A673 (cell line): Measurements from ENCODE around the gene OTOG. TPM values are rescaled to one million over a fixed set of nuclear protein-coding genes. Genes with fewer than 3 reads are reported as not detected.

Experiments used
- BruUV-seq: library from RNA; stranded (reverse); fragments of 400-500 nt; replicated peaks from 2 replicates; lab custom pipeline; 2021; lab: Mats Ljungman, UMichigan
- CTCF ChIA-PET: fragments of 300-600 bp; sonication (Branson Sonifier 250); formaldehyde crosslinking; loops from one replicate; lab custom pipeline; 2022; ENCODE audit warnings: antibody characterized with exemption; lab: Charles Lee
- POLR2A ChIA-PET: fragments of 300-600 bp; sonication (Branson Sonifier 250); formaldehyde crosslinking; loops from one replicate; lab custom pipeline; 2022; ENCODE audit warnings: antibody characterized with exemption; ENCODE audit not compliant: low non-redundant PET; lab: Charles Lee
- DNase-seq: peaks from one replicate; pipeline ENCODE4 v3.0.0-alpha.2; 2015; ENCODE audit warnings: low spot score
- H3K27ac ChIP-seq: fragments of 200-600 bp; sonication (generic); 2 replicates; pipeline ENCODE4 v1.5.1; 2016; ENCODE audit warnings: mixed run types, low read depth, mild to moderate bottlenecking, mixed read lengths, antibody characterized with exemption, low read length; ENCODE audit not compliant: poor library complexity, severe bottlenecking
- H3K27me3 ChIP-seq: fragments of 200-600 bp; sonication (generic); replicated peaks from 2 replicates; pipeline ENCODE4 v1.6.1; 2017; ENCODE audit warnings: mixed run types, low read depth, mild to moderate bottlenecking, mixed read lengths, antibody characterized with exemption, low read length; ENCODE audit not compliant: insufficient read depth, poor library complexity
- H3K36me3 ChIP-seq: fragments of 200-600 bp; sonication (generic); 2 replicates; pipeline ENCODE4 v1.6.1; 2016; ENCODE audit warnings: mixed run types, mild to moderate bottlenecking, mixed read lengths, antibody characterized with exemption, low read length; ENCODE audit not compliant: insufficient read depth, poor library complexity, severe bottlenecking
- H3K4me1 ChIP-seq: fragments of 200-600 bp; sonication (generic); 2 replicates; pipeline ENCODE4 v1.6.1; 2017; ENCODE audit warnings: mixed run types, mild to moderate bottlenecking, mixed read lengths, antibody characterized with exemption, low read length; ENCODE audit not compliant: insufficient read depth, poor library complexity, severe bottlenecking
- H3K4me3 ChIP-seq: fragments of 200-600 bp; sonication (generic); 2 replicates; pipeline ENCODE4 v1.5.1; 2016; ENCODE audit warnings: low read depth, mixed run types, mild to moderate bottlenecking, mixed read lengths, low read length; ENCODE audit not compliant: poor library complexity, severe bottlenecking
- H3K9me3 ChIP-seq: fragments of 200-600 bp; sonication (generic); 2 replicates; pipeline ENCODE4 v1.6.1; 2016; ENCODE audit warnings: mixed run types, low read depth, mild to moderate bottlenecking, mixed read lengths, antibody characterized with exemption, low read length; ENCODE audit not compliant: poor library complexity, severe bottlenecking
- EZH2 ChIP-seq: fragments of 200-600 bp; sonication (generic); IDR thresholded peaks from 2 replicates; pipeline ENCODE4 v1.6.1; 2017; ENCODE audit warnings: borderline replicate concordance, low read depth, mild to moderate bottlenecking, mixed read lengths, antibody characterized with exemption, low read length; ENCODE audit not compliant: poor library complexity, severe bottlenecking
- intact Hi-C: fragments of 100-400 bp; cut with micrococcal nuclease; formaldehyde crosslinking; loops from one replicate; pipeline ENCODE4 v1.10.0; 2022; ENCODE audit not compliant: unreplicated experiment
- total RNA-seq: library from RNA; stranded (reverse); gene quantifications from 2 replicates; pipeline ENCODE4 v1.2.3, GENCODE V29; 2021
- TF ChIP-seq, protein P1 (sequence below): fragments of 300-800, 200-600 bp; sonication (generic); conservative IDR thresholded peaks from 2 replicates; pipeline ENCODE4 v1.5.1; 2017; ENCODE audit warnings: low read depth, mild to moderate bottlenecking, antibody characterized with exemption, low read length, moderate library complexity, mixed read lengths

Gene OTOG
- total RNA-seq, 1 experiment from 2014 or later, result not detected

DNA sequence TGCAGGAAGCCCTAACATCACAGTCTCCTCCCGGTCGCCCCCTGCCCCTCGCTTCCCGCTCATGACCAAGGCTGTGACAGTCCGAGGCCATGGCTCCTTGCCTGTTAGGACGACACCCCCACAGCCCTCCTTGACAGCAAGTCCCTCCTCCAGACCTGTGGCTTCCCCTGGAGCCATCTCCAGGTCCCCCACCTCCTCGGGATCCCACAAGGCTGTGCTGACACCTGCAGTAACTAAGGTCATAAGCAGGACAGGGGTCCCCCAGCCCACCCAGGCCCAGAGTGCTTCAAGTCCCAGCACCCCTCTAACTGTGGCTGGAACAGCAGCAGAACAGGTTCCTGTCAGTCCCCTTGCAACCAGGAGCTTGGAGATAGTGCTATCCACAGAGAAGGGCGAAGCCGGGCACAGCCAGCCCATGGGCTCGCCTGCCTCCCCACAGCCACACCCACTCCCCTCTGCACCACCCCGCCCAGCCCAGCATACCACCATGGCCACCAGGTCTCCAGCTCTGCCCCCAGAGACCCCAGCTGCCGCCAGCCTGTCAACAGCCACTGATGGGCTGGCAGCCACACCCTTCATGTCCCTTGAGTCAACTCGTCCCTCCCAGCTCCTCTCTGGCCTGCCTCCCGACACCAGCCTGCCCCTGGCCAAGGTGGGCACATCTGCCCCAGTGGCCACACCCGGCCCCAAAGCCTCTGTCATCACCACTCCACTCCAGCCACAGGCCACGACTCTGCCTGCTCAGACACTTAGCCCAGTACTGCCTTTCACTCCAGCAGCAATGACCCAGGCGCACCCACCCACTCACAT, 63.2 kb downstream of the OTOG start:
- TF ChIP-seq, protein P1, sequence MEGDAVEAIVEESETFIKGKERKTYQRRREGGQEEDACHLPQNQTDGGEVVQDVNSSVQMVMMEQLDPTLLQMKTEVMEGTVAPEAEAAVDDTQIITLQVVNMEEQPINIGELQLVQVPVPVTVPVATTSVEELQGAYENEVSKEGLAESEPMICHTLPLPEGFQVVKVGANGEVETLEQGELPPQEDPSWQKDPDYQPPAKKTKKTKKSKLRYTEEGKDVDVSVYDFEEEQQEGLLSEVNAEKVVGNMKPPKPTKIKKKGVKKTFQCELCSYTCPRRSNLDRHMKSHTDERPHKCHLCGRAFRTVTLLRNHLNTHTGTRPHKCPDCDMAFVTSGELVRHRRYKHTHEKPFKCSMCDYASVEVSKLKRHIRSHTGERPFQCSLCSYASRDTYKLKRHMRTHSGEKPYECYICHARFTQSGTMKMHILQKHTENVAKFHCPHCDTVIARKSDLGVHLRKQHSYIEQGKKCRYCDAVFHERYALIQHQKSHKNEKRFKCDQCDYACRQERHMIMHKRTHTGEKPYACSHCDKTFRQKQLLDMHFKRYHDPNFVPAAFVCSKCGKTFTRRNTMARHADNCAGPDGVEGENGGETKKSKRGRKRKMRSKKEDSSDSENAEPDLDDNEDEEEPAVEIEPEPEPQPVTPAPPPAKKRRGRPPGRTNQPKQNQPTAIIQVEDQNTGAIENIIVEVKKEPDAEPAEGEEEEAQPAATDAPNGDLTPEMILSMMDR, result no peak
- TF ChIP-seq EZH2, result no peak
- intact Hi-C loops, result no loop called here
- CTCF ChIA-PET, result no interaction called here
- Histone ChIP-seq H3K27ac (no peak overlapping the region), H3K36me3 (no peaks in the 10 kb centered on the region), H3K9me3 (no peaks in the 10 kb centered on the region), H3K4me1 (no peaks in the 10 kb centered on the region), H3K27me3 (peaks cover 6% of the 10 kb centered on the region), H3K4me3 (no peak overlapping the region)
- POLR2A ChIA-PET, result no interaction called here
- no TSS peak for BruUV-seq
- no peak for DNase-seq

DNA sequence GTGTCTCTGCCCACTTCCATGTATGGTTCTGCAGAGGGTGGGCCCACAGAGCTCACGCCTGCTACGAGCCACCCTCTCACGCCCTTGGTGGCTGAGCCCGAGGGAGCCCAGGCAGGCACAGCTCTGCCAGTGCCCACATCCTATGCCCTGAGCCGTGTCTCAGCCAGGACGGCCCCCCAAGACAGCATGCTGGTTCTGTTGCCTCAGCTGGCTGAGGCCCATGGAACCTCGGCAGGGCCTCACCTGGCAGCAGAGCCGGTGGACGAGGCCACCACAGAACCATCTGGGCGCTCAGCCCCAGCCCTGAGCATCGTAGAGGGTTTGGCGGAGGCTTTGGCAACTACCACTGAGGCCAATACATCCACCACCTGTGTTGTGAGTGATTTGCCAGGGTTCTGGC, 64.0 kb downstream of the OTOG start:
- ChIA-PET POLR2A (no interaction called here), CTCF (no interaction called here)
- Histone ChIP-seq H3K27me3 (peaks cover 6% of the 10 kb centered on the region), H3K4me1 (no peaks in the 10 kb centered on the region), H3K4me3 (no peak overlapping the region), H3K36me3 (no peaks in the 10 kb centered on the region), H3K27ac (no peak overlapping the region), H3K9me3 (no peaks in the 10 kb centered on the region)
- no TSS peak for BruUV-seq
- intact Hi-C loops, result no loop called here
- DNase-seq, result no peak
- TF ChIP-seq, protein P1, result no peak
- no peak for TF ChIP-seq EZH2

DNA sequence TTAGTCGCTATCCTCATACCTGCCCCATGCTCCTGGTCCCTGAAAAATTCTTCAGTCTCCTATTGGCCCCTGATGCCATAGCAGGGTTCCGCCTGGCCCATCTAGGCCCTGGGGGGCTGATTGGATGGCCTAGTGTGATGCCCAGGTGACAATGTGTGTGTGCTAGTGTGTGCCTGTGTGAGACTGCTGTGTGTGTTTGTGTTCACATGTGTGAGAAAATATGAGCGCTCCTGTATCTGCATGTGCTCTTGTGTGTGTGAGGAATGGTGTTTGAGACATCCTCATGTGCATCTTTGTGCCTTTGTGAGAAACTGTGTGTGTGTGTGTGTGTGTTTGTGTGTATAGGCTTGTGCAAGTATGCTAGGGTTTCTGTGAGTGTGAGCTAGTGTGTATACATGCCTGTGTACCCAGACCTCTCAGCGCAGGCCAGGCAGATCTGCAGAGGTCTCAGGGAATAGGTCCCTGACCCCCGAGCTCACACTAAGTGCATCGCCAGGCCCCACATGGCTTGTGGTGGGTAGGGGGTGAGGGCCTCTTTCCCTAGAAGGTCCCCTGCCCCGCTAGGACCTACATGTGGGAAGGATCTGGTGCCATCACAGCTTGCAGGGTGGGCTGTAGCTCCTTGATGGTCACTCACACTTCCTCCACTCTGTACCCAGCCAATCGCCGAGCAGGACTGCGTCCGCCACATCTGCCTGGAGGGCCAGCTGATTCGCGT, 64.6 kb downstream of the OTOG start:
- Histone ChIP-seq H3K27ac (no peak overlapping the region), H3K4me1 (no peaks in the 10 kb centered on the region), H3K9me3 (no peaks in the 10 kb centered on the region), H3K36me3 (no peaks in the 10 kb centered on the region), H3K27me3 (peaks cover 6% of the 10 kb centered on the region), H3K4me3 (no peak overlapping the region)
- intact Hi-C loops, result no loop called here
- ChIA-PET POLR2A (no interaction called here), CTCF (no interaction called here)
- BruUV-seq, result no TSS peak
- TF ChIP-seq, protein P1, result no peak
- no peak for DNase-seq
